ENCODE data around the gene ALOX15B. TPM values are rescaled to one million over a fixed set of nuclear protein-coding genes. Genes with fewer than 3 reads are reported as not detected.

The ALOX15B gene
- total RNA-seq, 6 donors from 2014 or later = 46.2 to 177 (median 105) TPM

- WGBS, 2 donors = 53 to 66% methylated on average over 9 to 11 of the region's 11 CpGs
- H3K36me3 ChIP-seq = no peaks in the 10 kb centered on the region
- H3K4me1 ChIP-seq = peaks cover 15 to 30% (median 22%) of the 10 kb centered on the region in 4 donors
- peak overlapping the region; percentile 24 to 96 (median 74) for H3K27ac ChIP-seq
- TF ChIP-seq POLR2AphosphoS5 (IDR thresholded peaks at IDR 0.05) (no peak), CTCF (IDR thresholded peaks at IDR 0.05) (no peak), EP300 (IDR thresholded peaks at IDR 0.05) (no peak), POLR2A (IDR thresholded peaks at IDR 0.05) (no peak)
- ATAC-seq (ENCODE audit: low FRiP score in 2 of 2) = peak in 1 of 2 donors; percentile 8
- H3K4me3 ChIP-seq = peak overlapping the region in 3 of 4 donors; percentile 43 to 57 (median 51)
- no peak for DNase-seq
- peaks cover 0 to 7% (median 3%) of the 10 kb centered on the region in 4 donors for H3K27me3 ChIP-seq
- no peaks in the 10 kb centered on the region for H3K9me3 ChIP-seq
Observed at GRCh38 chr17:8039611-8040168, 831 bp downstream of the ALOX15B start.

DNA sequence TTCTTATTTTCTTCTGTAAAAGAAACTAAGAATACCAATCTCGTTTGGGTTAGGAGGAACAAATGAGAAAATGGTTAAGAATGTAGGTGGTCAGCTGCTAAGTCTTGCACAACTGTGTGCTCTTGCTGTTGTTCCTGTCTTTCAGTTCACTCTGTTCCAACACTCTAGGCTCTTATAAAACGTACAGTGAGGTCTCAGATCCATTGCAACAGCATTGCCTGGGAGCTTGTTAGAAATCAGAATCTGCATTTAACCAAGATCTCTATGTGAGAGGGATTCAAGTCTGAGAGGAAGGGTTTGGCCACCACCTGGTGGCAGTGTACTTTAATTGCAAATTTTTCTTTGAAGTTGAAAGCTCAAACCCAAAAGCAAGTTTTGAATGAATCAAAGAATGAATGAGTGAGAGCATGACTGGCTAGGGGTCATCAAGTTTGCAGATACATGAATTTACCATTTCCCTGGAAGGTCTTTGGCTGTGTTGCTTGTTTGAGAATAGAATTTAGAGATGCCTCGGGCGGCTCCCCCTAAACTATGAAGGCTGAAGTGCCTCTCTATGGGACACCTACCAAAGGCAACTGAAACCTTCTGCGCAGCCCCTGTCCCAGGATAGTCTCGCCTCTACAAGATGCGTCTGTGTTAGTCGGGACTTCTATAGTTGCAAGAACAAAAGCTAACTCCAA, 2.5 kb downstream of the ALOX15B start:
- TF ChIP-seq EP300 (IDR thresholded peaks at IDR 0.05) (peak in 3 of 4 donors; percentile 16 to 97 (median 65)), POLR2AphosphoS5 (IDR thresholded peaks at IDR 0.05) (peak; percentile 54 to 61), CTCF (IDR thresholded peaks at IDR 0.05) (peak; percentile 26 to 76 (median 60)), POLR2A (IDR thresholded peaks at IDR 0.05) (peak in 1 of 4 donors; percentile 52)
- DNase-seq = peak in 1 of 2 donors; percentile 72
- Histone ChIP-seq H3K27ac (peak overlapping the region; percentile 54 to 96 (median 74)), H3K4me1 (peaks cover 15 to 30% (median 22%) of the 10 kb centered on the region in 4 donors), H3K9me3 (no peaks in the 10 kb centered on the region), H3K36me3 (no peaks in the 10 kb centered on the region), H3K4me3 (peak overlapping the region in 3 of 4 donors; percentile 43 to 57 (median 51)), H3K27me3 (peaks cover 0 to 7% (median 3%) of the 10 kb centered on the region in 4 donors)
- 52 to 69% methylated on average over 7 to 8 of the region's 8 CpGs for WGBS, 2 donors
- ATAC-seq (ENCODE audit: low FRiP score in 2 of 2) = peak; percentile 76 to 82

DNA sequence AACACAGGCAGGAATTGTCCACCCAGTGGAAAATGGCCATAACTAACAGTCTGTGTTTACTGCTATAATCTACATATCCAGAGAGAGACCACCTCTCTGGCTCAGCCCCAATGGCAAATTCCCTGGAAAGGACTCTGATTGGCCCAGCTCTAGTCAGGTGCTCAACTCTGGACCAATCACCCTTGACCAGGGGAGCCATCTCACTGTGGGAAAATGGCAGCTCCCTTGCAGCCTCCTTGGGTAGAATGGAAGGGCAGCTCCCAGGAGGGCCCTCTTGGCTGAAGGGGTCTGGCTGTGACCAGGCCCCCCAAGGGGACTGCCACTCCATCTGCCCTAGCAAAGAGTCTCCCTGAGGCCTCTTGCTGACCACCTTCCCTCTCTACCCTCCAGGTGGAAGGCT, 3.1 kb downstream of the ALOX15B start:
- ATAC-seq (ENCODE audit: low FRiP score in 2 of 2) (no peak), DNase-seq (no peak)
- Histone ChIP-seq H3K4me1 (peaks cover 15 to 30% (median 22%) of the 10 kb centered on the region in 4 donors), H3K27me3 (peaks cover 0 to 7% (median 3%) of the 10 kb centered on the region in 4 donors), H3K27ac (peak overlapping the region in 2 of 4 donors; percentile 79 to 96), H3K9me3 (no peaks in the 10 kb centered on the region), H3K4me3 (no peak overlapping the region), H3K36me3 (no peaks in the 10 kb centered on the region)
- TF ChIP-seq CTCF (IDR thresholded peaks at IDR 0.05) (no peak), POLR2AphosphoS5 (IDR thresholded peaks at IDR 0.05) (no peak), POLR2A (IDR thresholded peaks at IDR 0.05) (no peak), EP300 (IDR thresholded peaks at IDR 0.05) (no peak)

DNA sequence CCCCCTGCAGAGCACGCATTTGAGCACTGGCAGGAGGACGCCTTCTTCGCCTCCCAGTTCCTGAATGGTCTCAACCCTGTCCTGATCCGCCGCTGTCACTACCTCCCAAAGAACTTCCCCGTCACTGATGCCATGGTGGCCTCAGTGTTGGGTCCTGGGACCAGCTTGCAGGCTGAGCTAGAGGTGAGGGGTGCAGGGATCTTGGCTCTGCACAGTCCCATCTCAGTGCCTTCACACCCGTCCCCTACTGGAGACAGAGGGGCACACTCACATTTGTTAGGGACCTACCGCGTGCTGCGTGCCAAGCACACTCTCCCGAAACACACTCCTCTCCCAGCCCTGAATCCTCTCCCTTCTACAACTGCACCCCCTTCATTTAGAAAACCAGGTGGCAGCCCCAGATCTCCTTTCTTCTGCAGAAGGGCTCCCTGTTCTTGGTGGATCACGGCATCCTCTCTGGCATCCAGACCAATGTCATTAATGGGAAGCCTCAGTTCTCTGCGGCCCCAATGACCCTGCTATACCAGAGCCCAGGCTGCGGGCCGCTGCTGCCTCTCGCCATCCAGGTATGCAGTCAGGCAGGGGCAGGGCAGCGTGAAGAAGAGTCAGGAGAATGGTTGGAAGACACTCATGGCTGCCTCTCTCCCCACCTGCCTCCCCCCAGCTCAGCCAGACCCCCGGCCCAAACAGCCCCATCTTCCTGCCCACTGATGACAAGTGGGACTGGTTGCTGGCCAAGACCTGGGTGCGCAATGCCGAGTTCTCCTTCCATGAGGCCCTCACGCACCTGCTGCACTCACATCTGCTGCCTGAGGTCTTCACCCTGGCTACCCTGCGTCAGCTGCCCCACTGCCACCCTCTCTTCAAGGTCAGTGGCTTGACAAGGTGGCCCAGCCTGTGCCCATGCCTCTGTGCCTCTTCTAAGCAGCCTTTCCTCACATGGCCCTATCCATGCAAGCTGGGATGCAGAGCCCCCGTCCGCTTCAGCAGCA, 6.3 kb downstream of the ALOX15B start:
- DNase-seq (peak in 1 of 2 donors; percentile 61), ATAC-seq (ENCODE audit: low FRiP score in 2 of 2) (no peak)
- TF ChIP-seq POLR2AphosphoS5 (IDR thresholded peaks at IDR 0.05) = no peak
- peak in 1 of 4 donors; percentile 16 for TF ChIP-seq POLR2A (IDR thresholded peaks at IDR 0.05)
- WGBS, 2 donors = 79 to 81% methylated on average over 14 to 23 of the region's 24 CpGs
- Histone ChIP-seq H3K27ac (no peak overlapping the region), H3K27me3 (no peaks in the 10 kb centered on the region), H3K36me3 (no peaks in the 10 kb centered on the region), H3K9me3 (no peaks in the 10 kb centered on the region), H3K4me3 (no peak overlapping the region), H3K4me1 (peaks cover 12 to 20% (median 15%) of the 10 kb centered on the region in 4 donors)

Measured in upper lobe of left lung (tissue), 6 donors.